Measurements from ENCODE around the gene EPHA2.

The EPHA2 gene

DNA sequence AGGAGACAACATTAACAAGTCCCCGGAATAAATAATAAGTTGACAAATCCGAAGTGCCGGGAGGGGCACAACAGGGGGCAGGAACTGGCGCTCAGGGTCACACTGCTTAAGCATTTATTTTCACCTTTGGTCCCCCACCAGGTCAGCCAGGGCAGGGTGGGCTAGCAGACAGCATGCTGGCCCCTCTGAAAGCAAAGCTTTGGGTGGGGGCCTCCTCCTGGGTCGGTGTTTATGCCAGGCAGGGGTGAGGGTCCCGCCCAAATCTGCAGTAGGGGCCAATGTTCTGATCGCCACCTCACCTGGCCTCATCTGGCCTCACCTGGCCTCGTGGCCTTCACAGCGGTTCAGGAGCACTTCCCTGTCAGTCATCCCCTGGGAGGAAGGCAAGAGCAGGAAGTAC, 74.2 kb downstream of the EPHA2 start:
- in situ Hi-C loops (cut with HindIII; ENCODE audit: low pct_ligation_motif_present, low sequenced_read_pairs) = no loop called here

DNA sequence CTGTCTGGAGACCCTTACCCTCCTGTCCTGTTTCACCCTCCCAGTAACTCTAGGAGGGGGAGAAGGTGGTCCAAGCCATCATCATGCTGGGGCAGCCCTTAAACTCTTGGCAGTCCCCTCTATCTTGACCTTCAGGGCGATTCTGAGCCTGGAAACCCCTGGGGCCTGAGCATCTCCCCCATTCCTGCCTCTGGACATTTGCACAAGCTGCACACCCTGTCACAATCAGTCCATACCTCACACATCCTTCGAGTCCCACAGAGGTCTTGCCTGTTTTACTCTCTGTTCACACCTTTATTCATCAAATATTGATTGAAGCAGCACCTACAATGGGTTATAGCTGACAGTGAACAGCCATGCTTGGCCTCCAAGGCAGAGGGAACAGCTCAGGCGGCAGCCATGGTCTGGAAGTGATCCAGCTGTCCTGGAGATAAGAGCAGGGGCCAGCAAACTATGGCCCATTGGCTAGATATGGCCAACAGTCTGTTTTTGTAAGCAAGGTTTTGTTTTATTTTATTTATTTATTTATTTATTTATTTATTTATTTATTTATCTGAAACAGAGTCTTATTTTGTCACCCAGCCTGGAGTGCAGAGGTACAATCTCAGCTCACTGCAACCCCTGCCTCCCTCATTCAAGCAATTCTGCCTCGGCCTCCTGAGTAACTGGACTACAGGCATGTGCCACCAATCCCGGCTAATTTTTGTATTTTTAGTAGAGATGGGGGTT, 75.3 kb downstream of the EPHA2 start:
- in situ Hi-C loops (cut with HindIII; ENCODE audit: low pct_ligation_motif_present, low sequenced_read_pairs) = no loop called here
- TF ChIP-seq CTCF (IDR thresholded peaks at IDR 0.05; ENCODE audit: low read depth, low read length, missing control alignments) = no peak
- Histone ChIP-seq H3K36me3 (replicated peaks) (no peaks in the 10 kb centered on the region), H3K27ac (no peak overlapping the region), H3K4me3 (ENCODE audit: low read depth, low read length) (no peak overlapping the region), H3K27me3 (replicated peaks) (no peaks in the 10 kb centered on the region)
- no peak for DNase-seq

More for the DNA sequence above, 74.2 kb downstream of the EPHA2 start:
- Histone ChIP-seq H3K4me3 (ENCODE audit: low read depth, low read length) (no peak overlapping the region), H3K36me3 (replicated peaks) (no peaks in the 10 kb centered on the region), H3K27ac (no peak overlapping the region), H3K27me3 (replicated peaks) (no peaks in the 10 kb centered on the region)
- no peak for DNase-seq
- no peak for TF ChIP-seq CTCF (IDR thresholded peaks at IDR 0.05; ENCODE audit: low read depth, low read length, missing control alignments)

DNA sequence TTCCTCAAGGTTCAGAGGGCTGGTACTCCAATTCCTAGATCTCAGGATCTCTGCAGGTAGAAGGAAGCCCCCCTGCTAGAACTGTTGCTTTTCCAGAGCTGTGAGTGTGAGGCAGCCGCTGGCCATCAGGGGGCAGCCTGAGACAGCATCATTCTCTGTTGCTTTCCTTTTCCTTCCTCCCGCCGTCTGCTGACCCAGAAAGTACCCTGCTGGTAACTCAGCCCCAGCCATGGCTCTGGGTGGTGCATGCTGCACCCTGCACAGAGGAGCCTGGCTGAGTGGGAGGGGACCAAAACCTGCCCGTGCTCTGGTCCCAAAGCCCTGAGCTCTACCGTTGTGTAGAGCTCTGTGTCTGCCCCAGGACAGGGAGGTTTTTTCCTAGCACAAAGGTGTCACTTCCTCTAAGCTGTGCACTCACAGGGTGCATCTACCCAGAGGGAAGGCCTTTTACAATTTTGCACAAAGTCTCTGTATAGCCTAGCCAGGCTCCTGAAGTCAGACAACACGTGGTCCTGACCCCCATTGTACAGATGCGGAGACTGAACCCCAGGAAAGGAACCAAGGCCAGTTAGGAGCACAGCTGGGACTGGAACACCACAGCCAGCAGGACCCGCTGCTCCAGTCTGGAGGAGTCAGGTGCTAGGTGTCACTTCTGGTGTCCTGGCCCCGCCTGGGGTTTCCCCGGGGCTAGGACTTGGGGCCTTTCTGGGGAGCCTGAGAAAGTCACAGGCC, 76.8 kb downstream of the EPHA2 start:
- no peak overlapping the region for H3K4me3 ChIP-seq (ENCODE audit: low read depth, low read length)
- peak; percentile 98 for TF ChIP-seq CTCF (IDR thresholded peaks at IDR 0.05; ENCODE audit: low read depth, low read length, missing control alignments)
- peak; percentile 61 for DNase-seq
- H3K27ac ChIP-seq = no peak overlapping the region
- no peaks in the 10 kb centered on the region for H3K27me3 ChIP-seq (replicated peaks)
- in situ Hi-C loops (cut with HindIII; ENCODE audit: low pct_ligation_motif_present, low sequenced_read_pairs) = no loop called here
- no peaks in the 10 kb centered on the region for H3K36me3 ChIP-seq (replicated peaks)

DNA sequence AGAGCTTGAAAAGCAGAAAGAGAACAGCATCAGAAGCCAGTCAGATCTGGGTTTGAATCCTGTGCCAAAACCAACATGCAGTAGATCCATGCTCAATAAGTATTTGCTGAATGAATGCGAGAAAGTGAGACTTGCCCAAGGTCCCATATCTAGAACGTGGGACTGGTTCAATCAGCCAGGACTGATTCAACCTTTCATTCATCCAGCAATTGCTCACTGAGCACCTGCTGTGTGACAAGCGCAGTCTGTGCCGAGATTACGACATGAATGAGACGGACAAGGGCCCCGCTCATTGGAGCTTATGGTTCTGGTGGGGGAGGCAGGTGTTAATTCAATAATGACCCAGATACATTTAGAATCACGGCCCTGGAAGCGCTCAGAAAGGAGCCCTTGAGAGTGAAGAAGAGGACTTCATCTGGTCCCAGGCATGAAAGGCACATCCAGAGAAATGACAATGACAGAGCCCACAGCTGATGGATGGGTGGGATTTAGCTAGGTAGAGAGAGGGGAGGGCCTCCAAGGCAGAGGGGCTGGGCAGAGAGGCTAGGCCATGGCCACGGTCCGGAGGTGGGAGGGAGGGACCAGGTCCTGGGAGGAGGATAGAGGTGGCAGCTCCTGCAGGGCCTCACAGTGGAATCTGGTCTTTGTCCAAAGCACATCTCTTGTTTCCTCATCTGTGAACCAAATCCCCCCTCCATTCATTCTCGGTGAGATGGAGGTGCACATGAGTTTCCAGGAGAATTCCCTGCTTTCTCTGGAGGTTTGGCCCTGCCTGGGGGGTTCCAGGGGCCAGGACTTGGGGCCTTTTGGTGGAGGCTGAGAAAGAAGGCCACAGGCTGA, 78.2 kb downstream of the EPHA2 start:
- no peak for TF ChIP-seq CTCF (IDR thresholded peaks at IDR 0.05; ENCODE audit: low read depth, low read length, missing control alignments)
- no peak for DNase-seq

GRCh38 chr1:16076865-16077238, 79.0 kb downstream of the EPHA2 start:
- Histone ChIP-seq H3K36me3 (replicated peaks) (no peaks in the 10 kb centered on the region), H3K27me3 (replicated peaks) (no peaks in the 10 kb centered on the region), H3K4me3 (ENCODE audit: low read depth, low read length) (no peak overlapping the region), H3K27ac (no peak overlapping the region)
- in situ Hi-C loops (cut with HindIII; ENCODE audit: low pct_ligation_motif_present, low sequenced_read_pairs) = no loop called here
- no peak for DNase-seq
- TF ChIP-seq CTCF (IDR thresholded peaks at IDR 0.05; ENCODE audit: low read depth, low read length, missing control alignments) = no peak

More for the DNA sequence above, 78.2 kb downstream of the EPHA2 start:
- H3K4me3 ChIP-seq (ENCODE audit: low read depth, low read length) = no peak overlapping the region
- no peaks in the 10 kb centered on the region for H3K36me3 ChIP-seq (replicated peaks)
- no peaks in the 10 kb centered on the region for H3K27me3 ChIP-seq (replicated peaks)
- no peak overlapping the region for H3K27ac ChIP-seq
- in situ Hi-C loops (cut with HindIII; ENCODE audit: low pct_ligation_motif_present, low sequenced_read_pairs) = no loop called here

Data from brain microvascular endothelial cell (primary cell).